HG03439 (cell line): ENCODE measurements around the gene CD22.
"Not testable (repeated sequence)": the region's sequence is repeated elsewhere in the genome, so short reads cannot be mapped to it uniquely, and the experiment has no call there.

ENCODE experiments used
- ATAC-seq: cut with Tn5 transposase; IDR thresholded peaks from one replicate; pipeline ENCODE4 v1.9.1; 2021; ENCODE audit warnings: mild to moderate bottlenecking, moderate library complexity; ENCODE audit not compliant: unreplicated experiment

Gene CD22

DNA sequence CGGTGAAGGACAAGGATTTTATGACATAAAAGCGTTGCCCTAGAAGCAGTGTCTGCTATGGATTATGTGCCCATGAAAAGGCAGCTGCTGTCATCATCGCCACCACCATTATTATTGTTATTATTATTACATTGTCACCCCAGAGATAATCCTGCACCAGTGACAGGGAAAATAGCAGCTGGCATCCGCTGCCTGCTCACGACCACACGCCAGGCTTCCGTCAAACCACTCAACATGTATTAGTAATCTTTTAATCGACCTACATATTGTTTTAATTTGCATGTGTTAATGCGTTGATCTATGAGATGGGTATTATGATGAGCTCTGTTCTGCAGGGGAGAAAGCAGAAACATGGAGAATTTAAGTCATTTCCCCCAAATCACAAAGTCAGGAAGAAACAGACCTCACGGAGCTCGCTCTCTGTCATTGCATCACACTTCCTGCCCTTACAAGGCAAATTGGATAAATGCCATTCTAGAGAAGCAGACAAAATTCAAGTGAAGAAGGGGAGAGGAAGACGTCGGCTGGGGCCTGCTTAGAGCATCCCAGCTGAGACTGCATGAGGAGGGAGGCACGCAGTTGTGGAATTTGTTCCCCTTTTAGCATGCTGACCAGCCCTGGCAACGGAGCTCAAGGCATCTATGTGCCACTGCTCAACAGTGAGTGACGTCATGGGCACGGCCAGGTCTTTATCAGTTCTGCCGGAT is 29.0 kb downstream of the CD22 start, which contains the start of gene FFAR3:
TSS of gene FFAR3 (plus strand) at position 594 of the 707 bp plus-strand sequence. CDS start 431 bp downstream, outside the sequence.
- no peak for ATAC-seq

DNA sequence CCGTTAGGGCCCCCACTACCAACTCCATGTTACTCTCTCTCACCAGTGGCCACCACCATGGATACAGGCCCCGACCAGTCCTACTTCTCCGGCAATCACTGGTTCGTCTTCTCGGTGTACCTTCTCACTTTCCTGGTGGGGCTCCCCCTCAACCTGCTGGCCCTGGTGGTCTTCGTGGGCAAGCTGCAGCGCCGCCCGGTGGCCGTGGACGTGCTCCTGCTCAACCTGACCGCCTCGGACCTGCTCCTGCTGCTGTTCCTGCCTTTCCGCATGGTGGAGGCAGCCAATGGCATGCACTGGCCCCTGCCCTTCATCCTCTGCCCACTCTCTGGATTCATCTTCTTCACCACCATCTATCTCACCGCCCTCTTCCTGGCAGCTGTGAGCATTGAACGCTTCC is 29.8 kb downstream of the CD22 start:
- ATAC-seq = not testable (repeated sequence)

DNA sequence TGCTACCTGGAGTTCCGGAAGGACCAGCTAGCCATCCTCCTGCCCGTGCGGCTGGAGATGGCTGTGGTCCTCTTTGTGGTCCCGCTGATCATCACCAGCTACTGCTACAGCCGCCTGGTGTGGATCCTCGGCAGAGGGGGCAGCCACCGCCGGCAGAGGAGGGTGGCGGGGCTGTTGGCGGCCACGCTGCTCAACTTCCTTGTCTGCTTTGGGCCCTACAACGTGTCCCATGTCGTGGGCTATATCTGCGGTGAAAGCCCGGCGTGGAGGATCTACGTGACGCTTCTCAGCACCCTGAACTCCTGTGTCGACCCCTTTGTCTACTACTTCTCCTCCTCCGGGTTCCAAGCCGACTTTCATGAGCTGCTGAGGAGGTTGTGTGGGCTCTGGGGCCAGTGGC is 30.4 kb downstream of the CD22 start:
- not testable (repeated sequence) for ATAC-seq

DNA sequence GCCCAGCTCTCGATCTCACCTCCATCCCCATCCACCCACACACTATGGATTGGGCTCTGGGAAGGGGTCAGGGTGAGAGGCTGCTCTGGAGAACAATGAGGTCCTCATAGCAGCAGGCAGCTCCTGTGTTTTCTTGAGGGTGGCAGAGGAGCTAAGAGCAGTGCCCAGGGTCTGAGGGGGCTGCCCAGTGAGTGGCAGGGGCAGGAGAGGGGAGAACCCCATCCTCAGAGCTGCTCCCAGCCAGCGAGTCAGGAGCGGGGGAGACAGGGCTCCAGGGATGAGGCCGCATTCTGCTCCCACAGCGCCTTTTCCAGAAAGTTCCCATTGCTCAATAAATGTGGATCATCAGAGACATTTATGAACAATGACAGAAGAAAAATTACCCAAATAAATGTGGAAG is 31.1 kb downstream of the CD22 start:
- ATAC-seq = not testable (repeated sequence)

DNA sequence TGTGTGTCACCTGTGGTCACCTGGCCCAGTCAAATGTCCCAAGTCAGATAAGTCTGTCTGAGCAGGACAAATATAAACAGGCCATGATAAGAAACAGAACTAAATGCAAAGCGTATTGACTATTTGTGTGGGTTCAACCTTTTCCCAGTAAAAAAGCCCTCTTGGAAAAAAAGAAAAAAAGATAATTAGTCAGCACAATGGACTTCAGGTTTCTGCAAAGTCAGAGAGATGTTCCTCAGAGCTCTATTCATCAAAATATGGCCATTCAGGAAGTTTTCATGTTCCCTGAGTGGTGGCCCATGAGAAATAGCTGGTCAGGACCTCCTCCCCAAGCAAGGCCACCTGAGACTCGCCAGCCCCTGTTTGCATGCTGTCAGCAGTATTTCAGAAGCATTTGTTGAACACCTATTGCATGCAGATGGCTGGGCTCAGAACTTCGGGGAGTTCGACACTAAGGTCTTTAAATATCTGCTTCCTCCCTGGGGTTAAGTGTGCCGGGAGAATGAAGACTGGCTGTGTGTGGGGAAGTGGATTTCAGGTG is 32.0 kb downstream of the CD22 start:
- no peak for ATAC-seq

DNA sequence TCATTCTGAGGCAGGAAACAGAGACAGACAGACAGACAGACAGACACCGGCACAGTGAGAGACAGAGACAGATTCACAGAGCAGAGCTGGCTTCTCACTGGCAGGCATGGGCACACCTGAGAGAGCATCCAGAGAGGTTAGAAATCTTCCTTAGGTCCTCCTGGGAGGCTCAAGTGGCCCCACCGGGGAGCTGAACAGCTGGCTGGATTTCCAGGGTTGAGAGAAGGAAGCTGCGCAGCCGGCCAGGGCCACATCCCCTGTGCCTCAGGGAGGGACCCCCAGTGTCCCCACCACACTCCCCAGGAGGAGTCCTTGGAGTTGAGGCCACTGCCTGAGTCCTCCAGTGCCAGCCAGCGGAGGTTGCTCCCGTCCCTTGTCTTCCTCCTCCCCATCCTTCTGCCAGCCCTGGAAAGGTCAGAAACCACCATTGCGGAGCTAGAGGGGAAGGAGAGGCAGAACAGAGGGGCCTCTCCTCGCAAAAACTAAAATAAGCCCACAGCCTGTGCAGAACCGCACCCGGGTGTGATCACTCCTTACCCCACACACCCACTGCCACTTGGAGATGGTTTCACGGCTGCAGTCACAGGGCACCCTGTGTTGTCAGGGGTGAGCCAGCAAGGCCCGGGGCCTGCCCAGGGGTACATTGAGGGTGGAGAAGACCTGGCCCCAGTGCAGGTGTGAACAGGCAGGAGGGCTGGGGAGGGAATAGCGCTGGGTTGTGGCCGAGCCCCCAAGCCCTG is 33.4 kb downstream of the CD22 start:
- ATAC-seq = no peak

DNA sequence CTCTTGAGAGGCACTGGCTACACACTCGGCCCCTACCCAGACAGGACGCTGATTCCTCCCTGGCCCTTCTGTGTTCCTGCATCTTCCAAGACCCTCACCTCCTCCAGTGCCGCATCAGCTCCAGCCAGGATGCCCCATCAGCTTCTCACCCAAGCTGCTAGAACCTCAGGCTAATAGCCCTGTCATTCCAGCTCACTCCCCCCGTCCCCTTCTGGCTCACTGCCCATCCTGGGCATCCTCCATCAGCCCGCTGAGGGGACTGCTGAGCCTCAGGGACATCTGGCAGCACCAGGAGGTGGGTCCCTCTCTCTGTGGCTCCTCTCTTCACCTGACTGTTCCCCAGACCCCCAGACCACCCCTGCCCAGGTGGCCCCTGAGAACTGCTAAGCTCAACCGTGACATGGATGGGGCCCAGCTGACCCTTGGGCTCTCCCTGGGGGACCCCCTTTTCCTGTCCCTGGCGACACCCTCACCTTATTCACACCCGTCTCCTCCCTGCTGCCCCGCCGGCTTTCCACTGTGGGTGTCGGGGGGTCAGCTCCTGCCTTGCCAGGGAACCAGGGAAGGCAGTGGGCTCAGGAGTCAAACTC is 34.1 kb downstream of the CD22 start:
- ATAC-seq = no peak

DNA sequence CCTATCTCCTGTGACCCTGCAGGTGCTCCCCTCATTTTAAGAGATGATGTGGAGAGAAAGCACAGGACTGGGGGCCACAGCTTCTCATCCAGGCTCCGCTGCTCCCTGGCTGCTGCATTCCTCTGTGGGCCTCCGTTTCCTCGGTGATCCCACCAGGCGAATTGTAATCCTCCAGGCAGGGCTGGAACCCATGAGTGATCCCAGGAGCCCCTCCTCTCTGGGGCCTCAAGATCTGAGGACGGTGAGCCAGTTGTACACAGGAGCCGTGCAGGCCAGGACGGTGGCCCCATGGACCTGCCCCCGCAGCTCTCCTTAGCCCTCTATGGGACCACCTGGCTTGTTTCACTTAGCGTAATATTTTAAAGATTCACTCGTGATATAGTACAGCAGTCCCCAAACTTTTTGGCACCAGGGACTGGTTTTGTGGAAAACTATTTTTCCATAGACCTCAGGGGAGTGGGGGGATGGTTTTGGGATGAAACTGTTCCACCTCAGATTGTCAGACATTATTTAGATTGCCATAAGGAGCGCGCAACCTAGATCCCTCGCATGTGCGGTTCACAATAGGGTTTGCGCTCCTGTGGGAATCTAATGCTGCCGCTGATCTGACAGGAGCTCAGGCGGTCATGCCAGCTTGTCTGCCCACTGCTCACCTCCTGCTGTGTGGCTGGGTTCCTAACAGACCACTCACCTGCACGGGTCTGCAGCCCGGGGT is 34.9 kb downstream of the CD22 start:
- no peak for ATAC-seq

DNA sequence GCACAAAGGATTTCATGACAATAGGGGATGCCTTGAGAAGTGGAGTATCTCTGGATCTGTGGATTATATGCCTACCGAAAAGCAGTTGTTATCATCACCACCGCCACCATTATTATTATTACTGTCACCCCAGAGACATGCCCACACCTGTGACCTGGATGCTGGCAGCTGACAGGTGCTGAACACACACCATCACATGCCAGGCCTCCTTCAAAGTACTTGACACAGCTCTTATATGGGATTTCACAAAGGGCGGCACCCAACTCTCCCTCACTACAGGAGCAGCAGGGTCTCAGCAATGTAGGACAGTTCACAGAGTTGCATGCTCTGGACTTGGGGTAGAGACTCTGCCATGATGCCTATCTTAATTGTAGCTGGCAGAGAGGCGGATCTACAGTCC is 36.3 kb downstream of the CD22 start:
- ATAC-seq = no peak

DNA sequence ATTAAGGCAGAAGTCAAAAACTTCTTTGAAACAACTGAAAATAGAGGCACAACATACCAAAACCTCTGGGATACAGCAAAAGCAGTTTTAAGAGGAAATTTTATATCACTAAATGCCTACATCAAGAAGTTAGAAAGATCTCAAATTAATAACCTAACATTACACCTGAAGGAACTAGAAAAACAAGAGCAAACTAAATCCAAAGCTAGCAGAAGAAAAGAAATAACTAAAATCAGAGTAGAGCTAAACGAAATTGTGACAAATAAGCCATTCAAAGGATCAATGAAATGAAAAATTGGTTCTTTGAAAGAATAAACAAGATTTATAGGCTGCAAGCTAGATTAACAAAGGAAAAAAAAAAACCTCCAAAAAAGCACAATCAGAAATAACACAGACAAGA is 39.4 kb downstream of the CD22 start:
- no peak for ATAC-seq

DNA sequence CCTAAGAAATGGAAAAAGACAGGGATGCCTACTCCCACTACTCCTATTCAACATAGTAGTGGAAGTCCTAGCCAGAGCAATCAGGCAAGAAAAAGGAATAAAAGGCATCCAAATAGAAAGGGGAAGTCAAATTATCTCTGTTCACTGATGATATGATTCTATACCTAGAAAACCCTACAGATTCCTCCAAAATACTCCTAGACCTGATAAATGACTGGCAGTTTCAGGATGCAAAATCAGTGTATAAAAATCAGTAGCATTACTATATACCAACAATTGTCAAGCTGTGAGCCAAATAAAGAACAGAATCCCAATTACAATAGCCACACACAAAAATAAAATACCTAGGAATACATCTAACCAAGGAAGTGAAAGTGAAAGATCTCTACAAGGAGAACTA is 40.5 kb downstream of the CD22 start:
- no peak for ATAC-seq

DNA sequence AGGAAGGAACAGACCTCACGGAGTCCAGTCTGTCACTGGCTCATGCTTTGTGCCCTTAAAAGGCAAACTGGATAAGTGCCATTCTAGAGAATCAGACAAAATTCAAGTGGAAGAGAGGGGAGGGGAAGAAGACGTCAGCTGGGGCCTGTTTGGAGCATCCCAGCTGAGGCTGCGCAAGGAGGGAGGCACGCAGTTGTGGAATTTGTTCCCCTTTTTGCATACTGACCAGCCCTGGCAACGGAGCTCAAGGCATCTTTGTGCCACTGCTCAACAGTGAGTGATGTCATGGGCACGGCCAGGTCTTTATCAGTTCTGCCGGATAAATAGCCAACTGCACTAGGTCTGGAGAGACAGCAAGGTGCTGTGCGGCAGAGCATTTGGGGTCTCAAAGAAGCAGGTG is 41.7 kb downstream of the CD22 start, which contains the start of gene GPR42:
TSS of gene GPR42 (plus strand) at position 347 of the 400 bp plus-strand sequence. CDS start 292 bp downstream, outside the sequence.
- ATAC-seq = no peak

DNA sequence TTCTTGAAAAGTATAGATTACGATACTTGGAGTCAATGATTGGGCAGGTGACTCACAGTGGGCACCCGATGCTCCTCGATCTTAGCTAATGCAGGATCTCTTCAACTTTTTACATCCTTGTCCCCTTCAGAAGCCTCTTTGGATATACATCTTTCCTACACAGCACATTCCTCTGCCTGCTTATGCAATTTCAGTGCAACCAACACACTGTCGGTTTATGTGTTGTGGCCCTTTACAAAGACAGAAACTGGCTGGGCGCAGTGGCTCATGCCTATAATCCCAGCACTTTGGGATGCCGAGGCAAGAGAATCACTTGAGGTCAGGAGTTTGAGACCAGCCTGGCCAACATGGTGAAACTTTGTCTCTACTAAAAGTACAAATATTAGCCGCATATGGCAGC is 44.5 kb downstream of the CD22 start:
- no peak for ATAC-seq

DNA sequence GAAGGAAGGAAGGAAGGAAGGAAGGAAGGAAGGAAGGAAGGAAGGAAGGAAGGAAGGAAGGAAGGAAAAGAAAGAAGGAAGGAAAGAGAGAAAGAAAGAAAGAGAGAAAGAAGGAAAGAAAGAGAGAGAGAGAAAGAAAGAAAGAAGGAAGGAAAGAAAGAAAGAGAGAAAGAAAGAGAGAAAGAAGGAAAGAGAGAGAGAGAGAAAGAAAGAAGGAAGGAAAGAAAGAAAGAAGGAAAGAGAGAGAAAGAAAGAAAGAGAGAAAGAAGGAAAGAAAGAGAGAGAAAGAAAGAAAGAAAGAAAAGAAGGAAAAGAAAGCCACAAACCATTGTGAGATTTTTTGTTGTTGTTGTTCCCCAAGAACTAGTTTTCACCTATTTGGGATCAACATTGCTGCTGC is 45.0 kb downstream of the CD22 start:
- ATAC-seq = not testable (repeated sequence)

DNA sequence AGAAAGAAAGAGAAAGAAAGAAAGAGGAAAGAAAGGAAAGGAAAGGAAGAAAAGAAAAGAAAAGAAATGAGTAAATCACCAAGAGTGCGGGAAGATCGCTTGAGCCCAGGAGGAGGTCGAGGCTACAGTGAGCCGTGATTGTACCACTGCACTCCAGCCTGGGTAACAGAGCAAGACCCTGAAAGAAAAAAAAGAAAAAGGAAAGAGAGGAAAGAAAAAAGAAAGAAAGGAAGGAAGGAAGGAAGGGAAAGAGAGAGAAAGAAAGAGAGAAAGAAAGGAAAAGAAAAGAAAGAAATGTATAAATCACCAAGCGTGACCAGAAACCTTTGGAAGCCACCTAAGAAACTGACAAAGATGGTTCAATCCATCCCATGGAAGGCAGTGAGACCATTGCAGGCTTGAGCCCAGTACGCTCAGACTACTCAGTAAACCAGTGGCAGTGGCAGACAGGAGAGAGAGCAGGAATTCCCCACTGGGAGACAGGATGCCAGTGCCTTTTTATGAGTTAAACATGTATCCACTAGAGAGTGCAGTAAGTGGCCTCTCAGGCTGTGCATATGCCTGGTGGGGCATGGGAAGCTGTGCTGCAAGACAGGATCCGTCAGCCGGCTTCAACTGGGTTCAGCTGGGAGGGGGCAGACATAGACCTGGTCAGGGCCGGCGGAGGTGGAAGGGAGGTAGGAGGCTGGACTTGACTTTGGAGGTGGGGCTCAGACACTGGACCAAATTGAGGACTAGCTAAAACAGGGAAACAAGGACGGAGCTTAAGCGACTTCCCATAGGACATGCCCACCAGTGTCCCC is 46.7 kb downstream of the CD22 start:
- ATAC-seq = no peak

DNA sequence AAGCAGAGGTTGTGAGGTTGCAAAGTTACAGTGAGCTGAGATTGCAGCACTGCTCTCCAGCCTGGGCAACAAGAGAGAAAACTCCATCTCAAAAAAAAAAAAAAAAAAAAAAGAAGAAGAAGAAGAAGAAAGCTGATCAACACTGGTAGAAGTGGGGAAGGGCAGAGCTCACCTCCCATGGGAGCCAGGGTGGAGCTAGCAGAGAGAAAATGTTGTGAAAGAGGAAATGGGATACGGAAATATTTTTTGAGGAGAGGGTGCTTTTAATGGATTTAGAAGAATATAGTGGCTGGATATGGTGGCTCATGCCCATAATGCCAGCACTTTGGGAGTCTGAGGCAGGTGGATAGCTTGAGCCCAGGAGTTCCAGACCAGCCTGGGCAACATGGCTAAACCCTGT is 48.7 kb downstream of the CD22 start:
- no peak for ATAC-seq

DNA sequence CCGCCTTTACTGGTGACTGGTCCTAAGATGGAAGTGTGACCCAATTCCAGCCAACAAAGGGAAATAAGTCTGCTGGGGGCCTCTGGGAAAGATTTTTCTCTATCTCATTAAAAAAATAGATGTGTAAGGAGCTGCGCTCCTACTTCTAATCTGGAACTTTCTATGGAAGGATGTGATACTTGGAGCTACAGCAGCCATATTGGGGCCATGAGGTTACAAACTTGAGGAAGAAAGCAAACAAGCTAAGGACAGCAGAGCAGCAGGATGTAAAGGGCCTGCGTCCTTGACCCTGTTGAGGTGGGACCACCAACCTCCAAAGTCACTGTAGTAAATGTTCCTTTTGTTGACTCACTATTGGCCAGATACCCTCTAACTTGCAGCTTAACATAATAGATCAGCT is 49.4 kb downstream of the CD22 start:
- ATAC-seq = no peak

DNA sequence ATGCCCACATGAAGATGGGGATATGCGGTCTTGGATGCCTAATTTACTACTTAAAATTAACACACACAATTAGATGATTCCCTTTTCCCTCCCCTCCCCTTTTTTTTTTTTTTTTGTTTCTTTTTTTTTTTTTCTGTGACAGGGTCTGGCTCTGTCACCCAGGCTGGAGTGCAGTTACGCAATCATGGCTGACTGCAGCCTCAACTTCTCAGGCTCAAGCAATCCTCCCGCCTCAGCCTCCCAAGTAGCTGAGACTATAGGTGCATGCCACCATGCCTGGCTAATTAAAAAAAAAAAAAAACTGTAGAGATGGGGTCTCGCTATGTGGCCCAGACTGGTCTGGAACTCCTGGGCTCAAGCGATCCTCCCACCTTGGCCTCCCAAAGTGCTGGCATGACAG is 50.6 kb downstream of the CD22 start:
- not testable (repeated sequence) for ATAC-seq

DNA sequence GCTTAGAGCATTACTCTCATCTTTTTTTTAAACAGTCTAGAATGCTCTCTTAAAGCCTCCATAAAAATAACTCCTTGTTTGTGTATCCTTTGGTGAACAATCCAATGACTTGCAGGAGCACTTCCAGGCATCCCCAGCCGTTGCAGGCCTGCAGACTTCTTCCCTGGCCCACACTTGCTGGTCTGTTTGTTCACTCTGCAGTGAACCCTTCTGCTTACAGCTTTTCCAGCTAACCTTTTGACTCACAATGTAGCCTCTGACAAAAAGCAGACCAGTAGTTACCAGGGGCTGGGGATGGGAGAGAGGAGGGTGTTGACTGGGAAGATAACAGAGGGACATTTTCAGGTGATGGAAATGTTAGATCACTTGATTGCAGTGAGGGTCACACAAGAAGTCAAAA is 51.0 kb downstream of the CD22 start:
- ATAC-seq = no peak

DNA sequence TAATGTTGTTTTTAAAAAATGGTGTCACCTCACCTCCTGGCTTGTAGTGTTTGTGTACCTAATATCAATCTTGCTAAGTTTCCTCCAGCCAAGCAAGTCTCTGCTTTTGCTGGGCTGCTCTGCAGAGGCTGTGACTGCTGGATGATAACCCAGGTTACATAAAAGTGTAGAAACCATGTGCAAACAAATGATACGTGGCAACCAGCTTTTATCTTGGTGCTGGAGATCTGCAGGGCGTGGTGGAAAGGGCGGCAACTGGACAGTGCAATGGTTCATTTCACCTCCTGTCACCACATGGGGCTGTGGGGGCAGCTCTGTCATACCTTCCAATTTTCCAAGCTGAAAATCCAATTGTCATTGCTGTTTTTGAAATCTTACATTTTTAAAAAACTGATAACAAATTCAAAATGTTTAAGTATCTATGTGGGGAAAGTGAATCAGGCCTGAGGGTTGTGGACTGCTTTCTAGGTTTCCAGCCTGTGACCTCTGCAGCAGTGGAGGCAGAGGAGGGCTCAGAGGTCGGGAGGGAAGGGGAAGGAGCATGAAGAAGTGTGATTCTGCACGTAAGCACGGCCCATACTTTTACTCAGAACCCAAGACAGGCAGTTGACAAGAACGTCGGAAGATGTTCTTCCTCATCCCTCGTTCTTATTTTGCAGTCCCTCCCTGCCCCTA is 51.6 kb downstream of the CD22 start:
- ATAC-seq = no peak
